GM12892 (cell line): ENCODE data around the gene TRABD2B.

Experiments
- POLR2A ChIP-seq: IDR thresholded peaks from 2 replicates; pipeline ENCODE4 v1.6.1; 2011; ENCODE audit warnings: low read depth, low read length, control low read depth
- POLR2AphosphoS5 ChIP-seq: IDR thresholded peaks from 2 replicates; pipeline ENCODE4 v1.6.1; 2011; ENCODE audit warnings: low read depth, low read length, control low read depth
- TAF1 ChIP-seq: IDR thresholded peaks from 2 replicates; pipeline ENCODE4 v1.6.1; 2011; ENCODE audit warnings: low read depth, mild to moderate bottlenecking, control low read depth, low read length, borderline replicate concordance

- TF ChIP-seq POLR2A: no peak
- TF ChIP-seq POLR2AphosphoS5: no peak
- no peak for TF ChIP-seq TAF1
These were observed 93.5 kb downstream of the TRABD2B start for GRCh38 chr1:47903723-47904122.
